SKM-1 treated with dmso at 0.1 percent for 144 hours (cell line): Measurements from ENCODE around the gene NOTCH3.

ENCODE experiments used
- DNase-seq: peaks from one replicate; lab custom pipeline; 2025; ENCODE audit not compliant: unreplicated experiment; lab: John Stamatoyannopoulos, UW

NOTCH3 gene

DNA sequence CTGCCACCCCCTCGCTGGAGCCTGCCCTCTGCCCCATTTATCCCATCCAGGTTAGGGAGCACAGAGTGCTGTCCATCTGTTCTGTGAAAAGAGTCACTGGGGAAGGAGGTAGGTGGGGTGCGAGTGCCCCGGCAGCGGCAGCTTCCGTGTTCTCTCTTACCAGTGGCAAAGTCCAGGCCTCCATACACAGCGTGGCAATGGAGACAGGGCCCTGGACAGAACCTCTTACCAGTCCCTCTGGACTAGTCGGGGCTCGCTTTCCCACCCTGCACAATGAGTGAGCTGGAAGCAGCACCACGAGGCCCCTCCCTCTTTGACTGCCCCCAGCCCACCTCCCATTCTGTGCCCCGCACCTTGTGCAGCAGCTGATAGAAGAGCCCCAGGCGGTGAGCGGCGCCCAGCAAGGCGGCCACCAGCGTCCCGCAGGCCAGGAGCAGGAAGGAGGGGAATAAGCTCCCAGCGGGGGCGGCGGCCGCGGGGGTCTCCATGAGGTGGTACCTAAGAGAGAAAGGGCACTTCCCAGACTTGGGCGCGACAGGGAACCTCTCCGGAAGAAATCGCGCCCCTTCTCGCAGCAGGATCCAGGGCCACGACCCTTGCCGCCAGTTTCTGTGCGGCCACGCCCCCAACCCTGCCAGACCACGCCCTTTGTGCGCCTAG is 76.1 kb downstream of the NOTCH3 start:
- no peak for DNase-seq

DNA sequence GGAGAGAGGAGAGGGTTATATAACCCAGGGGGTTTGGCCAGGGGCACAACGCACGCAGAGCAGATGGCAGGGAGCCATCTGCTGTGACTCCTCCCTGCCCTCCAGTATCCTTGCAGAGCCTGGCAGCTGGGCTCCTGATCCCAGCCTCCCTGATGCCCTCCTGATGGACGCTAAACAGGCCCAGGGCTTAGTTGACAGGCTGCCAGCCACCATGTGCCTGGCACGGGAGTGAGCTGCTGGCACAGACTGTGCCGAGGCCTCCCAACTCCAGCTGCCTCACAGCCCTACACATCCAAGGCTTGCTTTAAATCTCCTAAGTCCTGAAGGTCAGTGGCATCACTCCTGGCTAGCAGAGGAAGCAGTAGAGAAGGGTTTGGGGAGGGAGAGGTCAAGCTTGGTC is 76.9 kb downstream of the NOTCH3 start:
- no peak for DNase-seq

DNA sequence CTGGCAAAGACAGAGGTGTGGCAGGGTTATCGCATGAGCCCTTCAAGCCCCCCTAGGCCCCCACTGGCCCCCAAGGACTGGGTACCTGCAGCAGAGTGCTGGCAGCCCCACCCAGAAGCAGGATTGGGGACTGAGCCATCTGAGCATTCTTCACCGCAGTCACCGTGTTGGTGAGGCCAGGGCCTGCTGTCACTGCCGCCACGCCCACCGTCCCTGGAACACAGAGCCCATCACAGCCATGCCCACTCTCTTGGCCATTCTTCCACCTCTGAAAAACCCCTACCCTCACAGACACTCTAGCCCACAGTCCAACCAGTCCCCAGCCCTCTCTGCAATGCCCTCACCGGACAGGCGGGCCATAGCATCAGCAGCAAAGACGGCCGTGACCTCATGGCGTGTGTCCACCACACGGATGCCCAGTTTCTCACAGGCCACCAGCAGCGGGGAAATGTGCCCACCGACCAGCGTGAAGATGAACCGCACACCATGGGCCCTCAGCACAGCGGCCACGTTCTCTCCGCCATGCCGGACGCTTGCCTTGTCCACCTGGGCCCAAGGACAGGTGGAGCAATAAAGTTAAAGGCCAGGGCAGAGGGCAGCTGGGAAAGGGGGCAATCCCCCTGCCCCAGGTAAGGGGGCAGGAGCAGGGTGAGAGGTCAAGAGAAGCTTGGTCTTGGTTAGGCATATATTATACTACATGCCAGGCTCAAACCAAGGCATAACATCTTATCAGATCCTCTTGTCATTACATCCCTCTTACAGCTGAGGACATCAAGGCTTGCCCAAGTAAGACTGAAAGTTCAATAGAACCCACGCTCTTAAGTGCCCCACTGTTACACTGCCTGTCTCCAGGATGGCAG is 77.5 kb downstream of the NOTCH3 start:
- DNase-seq = no peak

DNA sequence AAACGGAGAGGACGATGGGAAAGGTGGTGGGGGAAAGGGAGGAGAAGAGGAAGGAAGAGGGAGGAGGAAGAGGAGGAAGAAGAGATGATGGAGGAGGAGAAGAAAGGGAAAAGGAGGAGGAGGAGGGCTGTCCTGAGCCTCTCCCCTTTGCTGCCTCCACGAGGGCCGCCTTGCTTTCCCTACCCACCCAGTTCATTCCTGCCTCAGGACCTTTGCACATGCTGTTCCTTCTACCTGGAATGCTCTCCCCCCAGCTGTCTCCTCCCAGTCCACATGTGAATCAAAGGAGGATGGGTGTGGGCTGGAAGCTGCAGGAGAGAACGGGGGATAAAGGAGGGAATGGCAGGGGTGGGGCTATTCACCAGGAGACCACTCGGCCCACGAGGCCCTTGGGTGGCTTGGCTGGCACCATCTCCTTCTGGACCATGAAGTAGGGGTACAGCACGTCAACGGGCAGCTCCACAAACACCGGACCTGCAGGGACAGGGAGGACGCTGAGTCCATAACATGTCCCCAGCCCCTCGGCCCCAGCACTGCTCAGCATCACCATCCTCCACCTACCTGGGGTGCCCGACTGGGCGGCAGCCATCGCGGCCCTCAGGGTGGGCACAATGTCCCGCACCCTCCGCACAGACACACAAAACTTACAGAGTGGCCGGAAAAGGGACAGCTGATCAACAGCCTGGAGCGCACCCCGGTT is 78.3 kb downstream of the NOTCH3 start:
- no peak for DNase-seq

DNA sequence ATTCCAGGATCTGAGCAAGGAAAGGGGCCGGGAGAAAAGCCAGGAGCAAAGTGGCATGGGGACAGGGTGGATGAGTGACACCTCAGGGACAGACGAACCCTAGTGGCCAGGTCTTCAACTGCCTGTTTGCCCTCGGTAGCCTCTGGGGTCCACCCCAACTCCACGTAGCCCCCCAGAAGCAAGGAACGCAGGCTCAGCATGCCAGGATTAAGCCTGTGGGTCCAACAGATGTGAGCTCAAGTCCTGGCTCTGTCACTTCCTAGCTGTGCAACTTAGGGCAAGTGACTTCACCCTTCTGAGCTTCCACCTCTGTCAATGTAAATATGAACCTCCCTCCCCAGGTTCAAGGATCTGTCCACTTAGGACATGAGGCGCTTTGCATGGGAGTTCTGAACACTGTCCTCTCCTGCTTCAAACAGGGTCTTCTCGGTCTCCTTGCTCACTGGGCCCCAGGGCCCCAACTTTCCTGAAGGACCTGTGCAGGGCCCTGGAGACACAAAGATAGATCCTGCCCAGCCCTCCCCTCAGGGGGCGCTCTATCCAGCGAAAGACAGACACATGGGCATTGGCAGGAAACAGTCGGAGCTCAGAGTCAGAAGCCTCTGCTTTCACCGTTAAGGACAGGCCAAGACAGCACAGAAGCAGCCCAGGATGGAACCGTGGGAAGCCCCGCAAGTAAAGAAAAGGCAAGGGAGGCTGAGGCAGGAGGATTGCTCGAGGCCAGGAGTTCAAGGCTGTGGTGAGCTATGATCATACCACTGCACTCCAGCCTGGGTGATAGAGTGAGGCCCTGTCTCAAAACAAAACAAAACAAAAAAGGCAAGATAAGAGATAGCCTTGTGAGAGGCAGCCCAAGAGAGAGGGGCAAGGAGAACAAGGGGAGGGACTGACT is 80.4 kb downstream of the NOTCH3 start:
- DNase-seq = no peak

DNA sequence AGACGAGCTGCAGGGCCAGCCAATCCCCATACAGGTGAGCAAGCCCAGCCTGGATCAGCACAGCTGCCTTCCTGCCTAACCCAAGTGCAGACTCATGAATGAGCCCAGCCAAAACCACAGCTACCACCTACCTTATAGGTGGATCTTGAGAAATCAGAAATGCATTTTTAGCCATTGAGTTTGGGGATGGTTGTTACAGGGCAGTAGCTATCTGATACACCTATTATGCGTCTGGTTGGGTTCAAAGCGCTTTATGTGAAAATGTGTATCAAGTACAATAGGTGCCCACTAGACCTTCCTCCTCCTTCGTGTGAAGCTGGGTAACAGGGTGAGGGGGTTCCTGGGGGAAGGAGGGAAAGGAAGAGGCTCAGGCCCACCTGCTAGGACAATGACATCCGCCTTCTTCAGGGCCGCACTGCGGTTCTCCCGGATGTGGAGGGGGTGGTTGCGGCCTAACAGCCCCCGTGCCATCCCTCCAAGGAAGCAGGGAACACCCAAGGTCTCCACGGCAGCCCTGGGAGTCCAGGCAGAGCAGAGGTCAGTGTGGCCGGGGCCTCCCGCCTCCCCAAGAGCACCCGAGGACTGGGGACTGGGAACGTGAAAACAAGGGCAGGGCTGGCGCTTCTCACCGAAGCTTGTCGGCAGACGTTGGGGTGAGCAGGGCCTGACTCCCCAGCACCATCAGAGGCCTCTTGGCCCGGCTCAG is 81.9 kb downstream of the NOTCH3 start:
- DNase-seq = no peak

DNA sequence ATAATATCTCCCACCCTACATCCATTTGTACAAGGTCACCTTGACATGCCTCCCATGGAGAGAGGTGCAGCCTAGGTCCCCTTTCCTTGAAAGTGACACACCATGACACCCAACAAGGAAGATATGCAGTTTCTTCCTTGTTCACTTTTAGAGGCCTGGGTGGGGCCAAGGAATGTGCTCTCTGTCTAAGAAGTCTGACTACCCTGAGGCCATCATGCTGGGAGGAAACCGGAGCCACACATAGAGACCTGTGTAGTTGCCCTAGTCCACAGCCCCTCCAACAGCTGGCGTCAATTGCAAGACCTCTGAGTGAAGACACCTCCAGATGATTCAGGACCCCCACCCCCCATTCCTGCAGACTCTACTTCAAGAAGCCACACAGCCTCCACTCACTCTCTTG is 82.5 kb downstream of the NOTCH3 start:
- no peak for DNase-seq

DNA sequence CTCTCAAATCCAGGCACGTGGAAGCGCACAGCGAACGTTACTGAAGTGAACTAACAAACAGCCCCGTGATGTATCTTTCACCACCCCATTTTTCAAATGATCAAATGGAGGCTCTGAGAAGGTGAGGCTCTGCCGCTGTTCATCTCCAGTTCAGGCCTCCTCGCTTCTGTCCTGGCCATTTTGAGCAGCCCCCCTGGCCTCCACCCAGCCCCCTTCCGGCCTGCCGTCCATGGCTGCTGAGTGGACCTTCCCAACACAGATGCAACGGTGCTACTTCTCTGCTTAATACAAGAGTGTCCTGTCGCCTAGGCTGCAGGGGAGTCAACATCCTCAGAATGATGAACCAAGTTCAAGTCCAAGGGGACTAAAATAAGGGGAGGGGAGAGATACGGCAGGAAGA is 83.9 kb downstream of the NOTCH3 start:
- no peak for DNase-seq

DNA sequence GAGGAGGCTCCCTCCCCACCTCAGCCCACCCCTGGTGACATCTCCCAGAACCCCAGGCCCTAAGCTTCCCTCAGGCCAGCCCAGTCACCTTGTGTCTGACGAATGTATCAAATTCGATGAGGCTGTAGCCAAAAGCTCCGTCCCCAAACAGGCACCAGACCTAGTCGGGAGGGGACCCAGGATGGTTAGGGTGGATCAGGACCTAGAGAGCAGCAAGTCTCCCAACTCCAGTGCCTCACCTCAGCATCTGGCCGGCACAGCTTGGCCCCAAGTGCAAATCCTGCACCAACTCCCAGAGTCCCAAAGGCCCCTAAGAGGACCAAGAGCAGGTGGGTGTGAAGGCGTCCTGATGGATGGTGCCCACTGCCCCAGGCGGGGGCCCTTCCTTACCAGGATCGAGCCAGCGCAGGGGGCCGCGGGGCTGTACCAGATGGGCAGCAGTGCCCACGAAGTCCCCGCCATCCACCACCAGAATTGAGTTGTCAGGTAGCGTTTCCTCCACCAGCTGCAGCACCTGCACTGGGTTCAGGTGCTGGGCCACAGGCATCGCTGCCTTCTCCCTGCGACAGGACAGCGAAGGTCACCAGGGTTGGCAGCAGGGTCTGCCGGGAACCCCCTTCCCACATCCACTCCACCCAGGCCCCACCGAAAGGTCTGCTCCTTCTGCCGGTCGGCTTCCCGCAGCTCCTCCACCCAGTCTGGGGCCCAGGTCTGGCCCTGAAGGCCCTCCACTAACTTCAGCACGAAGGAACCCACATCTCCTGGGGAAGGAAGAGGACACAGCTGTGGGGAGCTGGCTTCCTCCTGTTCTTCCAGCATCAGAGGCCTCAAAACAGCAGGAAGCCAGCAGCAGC is 84.8 kb downstream of the NOTCH3 start:
- DNase-seq = no peak

DNA sequence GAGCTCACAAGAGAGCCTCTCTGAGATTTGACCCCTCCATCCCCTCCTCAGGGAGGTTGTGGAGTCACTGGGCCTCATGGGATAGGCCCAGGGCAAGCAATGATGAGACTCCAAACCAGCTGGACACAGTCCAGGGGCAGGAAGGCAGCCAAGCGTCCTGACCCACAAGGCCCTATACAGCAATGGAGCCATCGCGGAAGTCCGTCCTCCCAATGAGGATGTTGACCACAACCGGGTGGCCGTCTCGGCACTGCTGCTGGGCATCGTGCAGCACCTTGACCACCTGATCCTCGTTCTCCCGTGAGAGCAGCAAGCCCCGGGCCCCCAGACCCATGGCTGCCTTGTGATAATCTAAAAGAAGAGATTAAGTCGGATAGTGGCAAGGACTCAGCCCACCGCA is 85.7 kb downstream of the NOTCH3 start:
- no peak for DNase-seq

DNA sequence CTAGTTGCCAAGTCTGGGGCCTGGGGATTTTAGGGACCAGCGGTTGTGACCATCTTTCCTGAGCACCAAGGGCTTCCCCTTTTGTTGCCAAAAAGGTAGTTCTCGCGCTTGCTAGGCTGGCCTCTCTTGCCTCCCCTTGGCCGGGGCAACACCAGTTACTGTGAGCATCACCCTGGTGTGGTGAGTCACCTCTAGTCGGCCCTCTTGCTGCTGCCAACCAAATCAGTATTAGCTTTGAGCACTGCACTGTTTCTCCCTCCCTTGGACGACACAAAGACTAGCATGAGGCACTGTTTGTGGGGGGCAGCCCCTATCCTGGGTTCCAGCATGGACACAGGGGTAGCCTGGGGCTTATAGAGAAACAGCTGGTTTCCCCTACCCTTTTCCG is 86.6 kb downstream of the NOTCH3 start:
- no peak for DNase-seq

DNA sequence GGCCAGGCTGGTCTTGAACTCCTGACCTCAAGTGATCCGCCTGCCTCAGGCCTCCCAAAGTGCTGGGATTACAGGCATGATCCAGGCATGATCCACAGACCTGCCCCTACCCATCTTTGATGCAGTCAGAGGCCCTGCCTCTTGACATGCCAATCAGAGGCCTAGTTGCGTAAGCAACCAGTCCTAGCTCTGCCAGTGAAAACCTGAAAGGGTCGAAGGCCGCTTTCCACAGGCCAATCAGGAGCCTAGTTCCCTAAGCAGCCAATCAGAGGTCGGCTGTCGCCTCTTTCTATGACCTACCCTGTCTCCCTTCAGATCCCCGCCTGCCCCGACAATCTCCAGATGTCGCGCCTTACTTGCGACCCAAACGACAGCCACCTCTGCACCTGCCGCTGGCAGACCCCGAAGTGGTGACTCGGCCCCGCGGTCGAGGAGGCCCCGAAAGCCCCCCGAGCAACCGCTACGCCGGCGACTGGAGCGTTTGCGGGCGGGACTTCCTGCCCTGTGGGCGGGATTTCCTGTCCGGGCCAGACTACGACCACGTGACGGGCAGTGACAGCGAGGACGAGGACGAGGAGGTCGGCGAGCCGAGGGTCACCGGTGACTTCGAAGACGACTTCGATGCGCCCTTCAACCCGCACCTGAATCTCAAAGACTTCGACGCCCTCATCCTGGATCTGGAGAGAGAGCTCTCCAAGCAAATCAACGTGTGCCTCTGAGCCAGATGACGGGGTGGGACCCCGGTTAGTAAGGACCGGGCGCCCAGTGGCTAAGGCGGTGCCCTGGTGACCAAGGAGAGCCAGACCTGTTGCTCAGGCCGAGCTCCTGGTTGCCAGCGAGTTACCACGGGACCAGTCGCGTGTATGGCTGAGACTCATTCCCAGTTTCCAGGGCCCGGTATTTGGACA is 87.3 kb downstream of the NOTCH3 start:
- no peak for DNase-seq

DNA sequence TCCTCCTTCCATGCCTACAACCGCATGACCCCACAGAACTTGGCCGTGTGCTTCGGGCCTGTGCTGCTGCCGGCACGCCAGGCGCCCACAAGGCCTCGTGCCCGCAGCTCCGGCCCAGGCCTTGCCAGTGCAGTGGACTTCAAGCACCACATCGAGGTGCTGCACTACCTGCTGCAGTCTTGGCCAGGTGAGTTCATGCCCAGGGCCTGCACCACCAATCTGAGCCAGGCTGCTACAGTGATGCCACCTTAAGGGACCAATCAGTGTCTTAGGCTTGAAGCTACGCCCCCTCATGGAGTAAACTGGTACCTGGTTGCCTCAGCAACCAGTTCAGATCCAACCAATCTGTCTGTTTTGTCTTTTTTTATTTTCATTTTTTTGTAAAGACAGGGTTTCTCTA is 88.4 kb downstream of the NOTCH3 start:
- no peak for DNase-seq

DNA sequence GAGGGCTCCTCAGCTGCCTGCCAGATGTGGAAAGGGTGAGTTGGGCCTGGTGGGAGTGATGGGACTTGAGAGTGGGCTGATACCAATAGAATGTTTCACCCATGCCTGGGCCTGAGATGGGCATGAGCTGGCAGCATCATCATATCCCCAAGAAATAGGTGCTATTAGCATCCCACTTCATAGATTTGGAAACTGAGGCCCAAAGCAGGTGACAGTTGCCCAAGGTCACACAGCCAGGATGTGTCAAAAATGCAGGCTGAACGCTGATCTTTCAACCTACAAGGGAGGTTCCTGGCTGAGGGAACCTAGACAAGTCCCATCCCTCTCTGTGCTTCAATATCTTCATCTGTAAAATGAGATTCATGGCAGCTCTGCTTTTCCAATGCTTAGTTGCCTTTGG is 89.0 kb downstream of the NOTCH3 start:
- DNase-seq = no peak

DNA sequence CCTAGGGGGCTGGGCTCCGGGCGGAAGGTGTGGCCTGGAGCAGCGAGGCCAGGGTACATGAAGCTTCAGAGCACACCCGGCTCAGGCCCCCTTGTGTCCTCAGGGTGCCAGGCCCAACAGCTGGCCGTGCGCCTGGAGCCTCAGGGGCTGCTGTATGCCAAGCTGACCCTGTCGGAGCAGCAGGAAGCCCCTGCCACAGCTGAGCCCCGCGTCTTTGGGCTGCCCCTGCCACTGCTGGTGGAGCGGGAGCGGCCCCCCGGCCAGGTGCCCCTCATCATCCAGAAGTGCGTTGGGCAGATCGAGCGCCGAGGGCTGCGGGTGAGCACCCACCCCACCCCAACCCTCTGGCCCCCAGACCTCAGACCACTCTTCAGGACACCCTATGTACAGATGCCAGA is 90.4 kb downstream of the NOTCH3 start:
- DNase-seq = no peak

DNA sequence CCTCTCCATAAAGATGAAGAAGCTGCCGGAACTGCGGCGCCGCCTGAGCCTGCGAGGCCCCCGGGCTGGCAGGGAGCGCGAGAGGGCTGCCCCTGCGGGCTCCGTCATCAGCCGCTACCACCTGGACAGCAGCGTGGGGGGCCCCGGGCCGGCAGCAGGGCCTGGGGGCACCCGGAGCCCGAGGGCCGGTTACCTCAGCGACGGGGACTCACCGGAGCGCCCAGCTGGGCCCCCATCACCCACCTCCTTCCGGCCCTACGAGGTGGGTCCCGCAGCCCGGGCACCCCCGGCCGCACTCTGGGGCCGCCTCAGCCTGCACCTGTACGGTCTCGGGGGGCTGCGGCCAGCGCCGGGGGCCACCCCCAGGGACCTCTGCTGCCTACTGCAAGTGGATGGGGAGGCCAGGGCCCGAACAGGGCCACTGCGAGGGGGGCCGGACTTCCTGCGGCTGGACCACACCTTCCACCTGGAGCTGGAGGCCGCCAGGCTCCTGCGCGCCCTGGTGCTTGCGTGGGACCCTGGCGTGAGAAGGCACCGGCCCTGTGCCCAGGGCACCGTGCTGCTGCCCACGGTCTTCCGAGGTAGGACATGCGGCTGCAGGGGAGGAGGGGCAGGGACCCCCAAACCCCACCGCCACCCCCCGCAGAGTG is 90.9 kb downstream of the NOTCH3 start:
- DNase-seq = no peak
